Activated T-cell treated with anti-CD3 and anti-CD28 coated beads, Interleukin-2, amount 50 U/mL, for 4 hours (primary cell): ENCODE measurements around the gene SLC43A1. TPM values are rescaled to one million over a fixed set of nuclear protein-coding genes. Genes with fewer than 3 reads are reported as not detected.

Experiments
- ATAC-seq, 2 donors: fragments of 200-7000 bp; cut with Tn5 transposase; one replicate each; pipeline ENCODE4 v1.10.0; 2021
- DNase-seq: peaks from one replicate; pipeline ENCODE4 v3.0.0-alpha.2; 2020
- H3K27me3 Mint-ChIP-seq: one replicate; pipeline ENCODE4 v1.8.0; 2021; ENCODE audit warnings: low read depth, mixed read lengths
- H3K36me3 Mint-ChIP-seq: one replicate; pipeline ENCODE4 v1.8.0; 2022; ENCODE audit warnings: mixed read lengths; ENCODE audit not compliant: insufficient read depth
- H3K4me1 Mint-ChIP-seq: one replicate; pipeline ENCODE4 v1.8.0; 2021; ENCODE audit warnings: low read depth, mixed read lengths
- H3K4me3 Mint-ChIP-seq: one replicate; pipeline ENCODE4 v1.8.0; 2021; ENCODE audit warnings: mild to moderate bottlenecking, moderate library complexity, mixed read lengths
- H3K9me3 Mint-ChIP-seq: one replicate; pipeline ENCODE4 v1.8.0; 2021; ENCODE audit warnings: mixed read lengths
- total RNA-seq, 3 donors: library from RNA; stranded (reverse); gene quantifications; one replicate each; pipeline ENCODE4 v1.2.1, GENCODE V29; 2021

SLC43A1 gene
- total RNA-seq, 3 donors from 2014 or later, result 15.5 to 20.3 (median 18.3) TPM

- H3K9me3 Mint-ChIP-seq, result no peaks in the 10 kb centered on the region
- ATAC-seq (no peak), DNase-seq (no peak)
- no peaks in the 10 kb centered on the region for H3K27me3 Mint-ChIP-seq
- H3K36me3 Mint-ChIP-seq, result no peaks in the 10 kb centered on the region
- peak overlapping the region; percentile 98 for H3K4me3 Mint-ChIP-seq
- peaks cover 30% of the 10 kb centered on the region for H3K4me1 Mint-ChIP-seq
Measured at GRCh38 chr11:57513452-57513795, 2.1 kb downstream of the SLC43A1 start.

GRCh38 chr11:57512646-57513451 lies 2.7 kb downstream of the SLC43A1 start:
- no peak for DNase-seq
- H3K4me1 Mint-ChIP-seq, result peaks cover 30% of the 10 kb centered on the region
- no peaks in the 10 kb centered on the region for H3K36me3 Mint-ChIP-seq
- H3K27me3 Mint-ChIP-seq, result no peaks in the 10 kb centered on the region
- no peak for ATAC-seq
- H3K9me3 Mint-ChIP-seq, result no peaks in the 10 kb centered on the region
- peak overlapping the region; percentile 98 for H3K4me3 Mint-ChIP-seq

- Mint-ChIP-seq H3K36me3 (no peaks in the 10 kb centered on the region), H3K27me3 (no peaks in the 10 kb centered on the region), H3K4me3 (no peak overlapping the region), H3K4me1 (peaks cover 30% of the 10 kb centered on the region), H3K9me3 (no peaks in the 10 kb centered on the region)
- DNase-seq, result no peak
- ATAC-seq, result no peak
Measured at GRCh38 chr11:57511741-57512430, 3.6 kb downstream of the SLC43A1 start.

GRCh38 chr11:57508341-57509170 lies 6.9 kb downstream of the SLC43A1 start:
- ATAC-seq (no peak), DNase-seq (no peak)
- Mint-ChIP-seq H3K9me3 (no peaks in the 10 kb centered on the region), H3K27me3 (no peaks in the 10 kb centered on the region), H3K4me3 (no peak overlapping the region), H3K36me3 (peaks cover 4% of the 10 kb centered on the region), H3K4me1 (peaks cover 21% of the 10 kb centered on the region)

- DNase-seq, result no peak
- Mint-ChIP-seq H3K4me3 (no peak overlapping the region), H3K36me3 (peaks cover 4% of the 10 kb centered on the region), H3K27me3 (no peaks in the 10 kb centered on the region), H3K9me3 (no peaks in the 10 kb centered on the region), H3K4me1 (peaks cover 2% of the 10 kb centered on the region)
- no peak for ATAC-seq
Measured at GRCh38 chr11:57506522-57506921, 9.0 kb downstream of the SLC43A1 start.

GRCh38 chr11:57504511-57504910 lies 11.0 kb downstream of the SLC43A1 start:
- Mint-ChIP-seq H3K9me3 (no peaks in the 10 kb centered on the region), H3K4me1 (no peaks in the 10 kb centered on the region), H3K36me3 (peaks cover 11% of the 10 kb centered on the region), H3K27me3 (no peaks in the 10 kb centered on the region), H3K4me3 (no peak overlapping the region)
- ATAC-seq (no peak), DNase-seq (no peak)

- Mint-ChIP-seq H3K9me3 (no peaks in the 10 kb centered on the region), H3K4me3 (no peak overlapping the region), H3K4me1 (no peaks in the 10 kb centered on the region), H3K27me3 (no peaks in the 10 kb centered on the region), H3K36me3 (peaks cover 20% of the 10 kb centered on the region)
- ATAC-seq (no peak), DNase-seq (no peak)
Measured at GRCh38 chr11:57502870-57503269, 12.6 kb downstream of the SLC43A1 start.

- no peak for ATAC-seq
- Mint-ChIP-seq H3K4me3 (no peak overlapping the region), H3K36me3 (peaks cover 21% of the 10 kb centered on the region), H3K4me1 (no peaks in the 10 kb centered on the region), H3K27me3 (no peaks in the 10 kb centered on the region), H3K9me3 (no peaks in the 10 kb centered on the region)
- DNase-seq, result no peak
Measured at GRCh38 chr11:57502376-57502775, 13.1 kb downstream of the SLC43A1 start.

- H3K27me3 Mint-ChIP-seq, result no peaks in the 10 kb centered on the region
- no peak overlapping the region for H3K4me3 Mint-ChIP-seq
- ATAC-seq, result no peak
- DNase-seq, result no peak
- no peaks in the 10 kb centered on the region for H3K4me1 Mint-ChIP-seq
- peaks cover 24% of the 10 kb centered on the region for H3K36me3 Mint-ChIP-seq
- no peaks in the 10 kb centered on the region for H3K9me3 Mint-ChIP-seq
Measured at GRCh38 chr11:57501953-57502352, 13.5 kb downstream of the SLC43A1 start.

GRCh38 chr11:57500926-57501325 lies 14.6 kb downstream of the SLC43A1 start:
- no peak overlapping the region for H3K4me3 Mint-ChIP-seq
- H3K36me3 Mint-ChIP-seq, result peaks cover 26% of the 10 kb centered on the region
- no peaks in the 10 kb centered on the region for H3K9me3 Mint-ChIP-seq
- DNase-seq (no peak), ATAC-seq (no peak)
- H3K27me3 Mint-ChIP-seq, result no peaks in the 10 kb centered on the region
- no peaks in the 10 kb centered on the region for H3K4me1 Mint-ChIP-seq

- no peak for DNase-seq
- H3K27me3 Mint-ChIP-seq, result no peaks in the 10 kb centered on the region
- ATAC-seq, result no peak
- no peaks in the 10 kb centered on the region for H3K9me3 Mint-ChIP-seq
- no peak overlapping the region for H3K4me3 Mint-ChIP-seq
- H3K4me1 Mint-ChIP-seq, result no peaks in the 10 kb centered on the region
- peaks cover 26% of the 10 kb centered on the region for H3K36me3 Mint-ChIP-seq
Measured at GRCh38 chr11:57500515-57500914, 15.0 kb downstream of the SLC43A1 start.

GRCh38 chr11:57499983-57500461 lies 15.5 kb downstream of the SLC43A1 start:
- Mint-ChIP-seq H3K4me1 (no peaks in the 10 kb centered on the region), H3K4me3 (no peak overlapping the region), H3K9me3 (no peaks in the 10 kb centered on the region), H3K27me3 (no peaks in the 10 kb centered on the region), H3K36me3 (peaks cover 25% of the 10 kb centered on the region)
- ATAC-seq (no peak), DNase-seq (no peak)

- H3K4me1 Mint-ChIP-seq, result no peaks in the 10 kb centered on the region
- H3K36me3 Mint-ChIP-seq, result peaks cover 25% of the 10 kb centered on the region
- H3K9me3 Mint-ChIP-seq, result no peaks in the 10 kb centered on the region
- H3K4me3 Mint-ChIP-seq, result no peak overlapping the region
- ATAC-seq (peak; percentile 82 to 91), DNase-seq (no peak)
- no peaks in the 10 kb centered on the region for H3K27me3 Mint-ChIP-seq
Measured at GRCh38 chr11:57499413-57499982, 16.0 kb downstream of the SLC43A1 start.

GRCh38 chr11:57498540-57498939 lies 17.0 kb downstream of the SLC43A1 start:
- H3K36me3 Mint-ChIP-seq, result peaks cover 24% of the 10 kb centered on the region
- no peaks in the 10 kb centered on the region for H3K27me3 Mint-ChIP-seq
- H3K4me3 Mint-ChIP-seq, result no peak overlapping the region
- peaks cover 6% of the 10 kb centered on the region for H3K4me1 Mint-ChIP-seq
- ATAC-seq, result no peak
- H3K9me3 Mint-ChIP-seq, result no peaks in the 10 kb centered on the region
- DNase-seq, result no peak
